PC-9 (cell line): Measurements from ENCODE around the gene CDC42BPB. TPM values are rescaled to one million over a fixed set of nuclear protein-coding genes. Genes with fewer than 3 reads are reported as not detected.

Experiments used
- BruUV-seq: library from RNA; stranded (reverse); fragments of 400-500 nt; replicated peaks from 2 replicates; lab custom pipeline; 2021; lab: Mats Ljungman, UMichigan
- CTCF ChIA-PET: fragments of 300-600 bp; sonication (Branson Sonifier 250); formaldehyde crosslinking; loops from one replicate; lab custom pipeline; 2022; ENCODE audit warnings: antibody characterized with exemption; lab: Charles Lee
- POLR2A ChIA-PET: fragments of 300-600 bp; sonication (Branson Sonifier 250); formaldehyde crosslinking; loops from one replicate; lab custom pipeline; 2022; ENCODE audit warnings: antibody characterized with exemption; ENCODE audit not compliant: unreplicated experiment; lab: Charles Lee
- DNase-seq, 2 experiments: peaks; one replicate each; pipeline versions ENCODE4 v3.0.0 to v3.0.0-alpha.2; 2015 to 2022; ENCODE audit warnings: mixed read lengths in 1 of 2
- H2AFZ ChIP-seq: fragments of 200-600 bp; sonication (generic); 2 replicates; pipeline ENCODE4 v1.8.1; 2017; ENCODE audit warnings: antibody characterized with exemption
- H3F3A ChIP-seq: fragments of 200-600 bp; sonication (generic); 2 replicates; pipeline ENCODE4 v1.8.1; 2017; ENCODE audit warnings: antibody characterized with exemption, mild to moderate bottlenecking, low read depth; ENCODE audit not compliant: insufficient read depth
- H3K27ac ChIP-seq: fragments of 200-600 bp; sonication (generic); 2 replicates; pipeline ENCODE4 v1.6.1; 2016; ENCODE audit warnings: mixed run types
- H3K27me3 ChIP-seq: fragments of 200-600 bp; sonication (generic); 2 replicates; pipeline ENCODE4 v1.6.1; 2016; ENCODE audit warnings: low read depth, mixed run types; ENCODE audit not compliant: insufficient read depth
- H3K36me3 ChIP-seq: fragments of 200-600 bp; sonication (generic); 2 replicates; pipeline ENCODE4 v1.6.1; 2016; ENCODE audit warnings: low read depth, mixed run types
- H3K4me1 ChIP-seq: fragments of 200-600 bp; sonication (generic); replicated peaks from 2 replicates; pipeline ENCODE4 v1.6.1; 2016; ENCODE audit warnings: mixed run types; ENCODE audit not compliant: insufficient read depth
- H3K4me2 ChIP-seq: fragments of 200-600 bp; sonication (generic); 2 replicates; pipeline ENCODE4 v1.6.1; 2017; ENCODE audit warnings: mixed run types
- H3K4me3 ChIP-seq: fragments of 200-600 bp; sonication (generic); 2 replicates; pipeline ENCODE4 v1.6.1; 2016; ENCODE audit warnings: mixed run types
- H3K79me2 ChIP-seq: fragments of 200-600 bp; sonication (generic); 2 replicates; pipeline ENCODE4 v1.6.1; 2017; ENCODE audit warnings: low read depth, mixed run types
- H3K9me2 ChIP-seq: fragments of 200-600 bp; sonication (generic); 2 replicates; pipeline ENCODE4 v1.8.1; 2017; ENCODE audit warnings: mild to moderate bottlenecking; ENCODE audit not compliant: insufficient read depth
- H3K9me3 ChIP-seq: fragments of 200-600 bp; sonication (generic); 2 replicates; pipeline ENCODE4 v1.8.1; 2016; ENCODE audit warnings: low read depth; ENCODE audit not compliant: insufficient read depth
- H4K20me1 ChIP-seq: fragments of 200-600 bp; sonication (generic); 2 replicates; pipeline ENCODE4 v1.8.1; 2017; ENCODE audit not compliant: insufficient read depth
- CTCF ChIP-seq: fragments of 200-600 bp; sonication (generic); conservative IDR thresholded peaks from 2 replicates; pipeline ENCODE4 v1.6.1; 2017; ENCODE audit warnings: mixed run types, antibody characterized with exemption, mild to moderate bottlenecking, moderate library complexity
- EZH2 ChIP-seq: fragments of 200-600 bp; sonication (generic); IDR thresholded peaks from 2 replicates; pipeline ENCODE4 v1.8.0; 2017; ENCODE audit warnings: antibody characterized with exemption, low read depth
- intact Hi-C: fragments of 100-400 bp; cut with micrococcal nuclease; formaldehyde crosslinking; loops from one replicate; pipeline ENCODE4 v1.10.0; 2022; ENCODE audit not compliant: unreplicated experiment
- total RNA-seq: library from RNA; stranded (reverse); gene quantifications from 2 replicates; pipeline ENCODE4 v1.2.3, GENCODE V29; 2021

The CDC42BPB gene
- total RNA-seq, 1 experiment from 2014 or later = 203 TPM

GRCh38 chr14:103099081-103099732 is 41.9 kb upstream of the CDC42BPB start:
- intact Hi-C loops = no loop called here
- no peak overlapping the region for H2AFZ ChIP-seq
- H3K27ac ChIP-seq = peak overlapping the region; percentile 83
- H3F3A ChIP-seq = peaks cover 47% of the 10 kb centered on the region
- peaks cover 50% of the 10 kb centered on the region for H3K4me1 ChIP-seq
- H3K4me3 ChIP-seq = no peak overlapping the region
- no TSS peak for BruUV-seq
- H3K27me3 ChIP-seq = no peaks in the 10 kb centered on the region
- H3K79me2 ChIP-seq = no peaks in the 10 kb centered on the region
- no peak for TF ChIP-seq CTCF
- H3K9me3 ChIP-seq = no peaks in the 10 kb centered on the region
- no peaks in the 10 kb centered on the region for H4K20me1 ChIP-seq
- CTCF ChIA-PET = interaction anchor here (0.6 to 0.7 kb wide), 2 partner anchors 14 to 193 kb away, joined by 3 to 6 read pairs; no protein-coding TSS in a partner anchor
- no peaks in the 10 kb centered on the region for H3K36me3 ChIP-seq
- H3K9me2 ChIP-seq = no peaks in the 10 kb centered on the region
- H3K4me2 ChIP-seq = peak overlapping the region; percentile 63
- no peak for DNase-seq
- POLR2A ChIA-PET = no interaction called here

- Histone ChIP-seq H3K4me3 (no peak overlapping the region), H3K9me2 (no peaks in the 10 kb centered on the region), H3K9me3 (no peaks in the 10 kb centered on the region), H3K27ac (no peak overlapping the region), H4K20me1 (no peaks in the 10 kb centered on the region), H3K4me1 (peaks cover 41% of the 10 kb centered on the region), H2AFZ (no peak overlapping the region), H3K36me3 (no peaks in the 10 kb centered on the region), H3F3A (peaks cover 43% of the 10 kb centered on the region), H3K27me3 (no peaks in the 10 kb centered on the region), H3K79me2 (no peaks in the 10 kb centered on the region), H3K4me2 (0 out of 2 replicates have a peak overlapping the region, but pooled peaks have one; percentile 63)
- ChIA-PET POLR2A (interaction anchor here (0.7 to 1.0 kb wide), 2 partner anchors 24 to 657 kb away, joined by 3 to 9 read pairs; no protein-coding TSS in a partner anchor), CTCF (interaction anchor here (0.5 to 0.6 kb wide), 2 partner anchors 22 to 184 kb away, joined by 4 to 18 read pairs; no protein-coding TSS in a partner anchor)
- BruUV-seq = no TSS peak
- intact Hi-C loops = no loop called here
- no peak for TF ChIP-seq EZH2
- no peak for TF ChIP-seq CTCF
- DNase-seq = no peak
Measured at GRCh38 chr14:103097994-103098957, 40.9 kb upstream of the CDC42BPB start.

DNA sequence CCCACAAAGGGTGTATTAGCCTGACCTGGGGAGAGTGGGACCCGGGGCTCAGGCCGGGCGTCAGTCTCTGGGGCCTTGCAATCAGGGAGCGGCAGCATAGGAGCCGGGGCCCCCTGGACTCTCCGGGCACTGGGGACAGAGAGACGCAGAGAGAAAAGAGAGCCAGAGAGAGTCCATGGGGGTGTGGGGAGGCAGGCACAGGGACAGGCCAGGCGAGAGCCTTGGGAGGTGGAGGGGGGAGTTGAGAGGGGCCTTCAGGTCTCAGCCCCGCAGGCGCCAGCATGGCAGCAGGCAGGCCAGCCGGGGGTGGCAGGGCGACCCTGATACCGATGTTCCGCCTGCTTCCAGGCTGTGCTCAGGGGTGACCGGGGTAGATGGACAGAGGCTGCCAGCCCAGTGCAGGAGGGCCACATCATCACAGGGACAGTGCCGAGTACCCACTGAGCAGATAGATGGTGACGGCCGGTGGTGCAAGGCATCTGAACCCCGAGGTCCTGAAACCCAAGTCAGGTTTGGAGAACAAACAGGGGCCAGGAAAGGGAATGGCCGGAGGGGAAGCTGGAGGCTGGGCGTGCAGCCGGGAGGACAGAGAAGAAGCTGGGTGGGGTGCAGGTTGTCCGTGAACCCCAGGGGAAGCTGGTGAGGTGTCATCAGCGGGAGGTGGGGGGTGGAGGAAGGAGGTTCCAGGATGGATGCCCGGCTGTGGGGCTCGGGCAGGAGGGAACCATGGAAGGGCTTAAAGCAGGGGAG is 40.1 kb upstream of the CDC42BPB start:
- no TSS peak for BruUV-seq
- H3K9me3 ChIP-seq = no peaks in the 10 kb centered on the region

More for the DNA sequence above, 40.1 kb upstream of the CDC42BPB start:
- CTCF ChIA-PET = interaction anchor here (0.5 to 1.8 kb wide), 4 partner anchors 8 to 194 kb away, joined by 3 to 16 read pairs (median 4); no protein-coding TSS in a partner anchor
- no peak for DNase-seq
- Histone ChIP-seq H3K27ac (no peak overlapping the region), H3K9me2 (no peaks in the 10 kb centered on the region), H3K4me2 (no peak overlapping the region), H3K4me1 (peaks cover 37% of the 10 kb centered on the region), H3K36me3 (no peaks in the 10 kb centered on the region), H2AFZ (no peak overlapping the region), H3F3A (peaks cover 39% of the 10 kb centered on the region), H3K27me3 (no peaks in the 10 kb centered on the region), H3K4me3 (no peak overlapping the region), H4K20me1 (no peaks in the 10 kb centered on the region), H3K79me2 (no peaks in the 10 kb centered on the region)
- POLR2A ChIA-PET = interaction anchor here (0.7 to 1.0 kb wide), 2 partner anchors 23 to 656 kb away, joined by 3 to 9 read pairs; no protein-coding TSS in a partner anchor
- no peak for TF ChIP-seq EZH2
- intact Hi-C loops = no loop called here
